GM12878 (cell line): ENCODE measurements around the gene ZNF3. TPM values are rescaled to one million over a fixed set of nuclear protein-coding genes. Genes with fewer than 3 reads are reported as not detected.

Experiments
- ATAC-seq: fragments of 200-7000 bp; cut with Tn5 transposase; 3 replicates; pipeline ENCODE4 v1.9.1; 2020; ENCODE audit warnings: mild to moderate bottlenecking, moderate library complexity
- BruUV-seq: library from RNA; stranded (reverse); fragments of 400-500 nt; replicated peaks from 2 replicates; lab custom pipeline; 2021; lab: Mats Ljungman, UMichigan
- CTCF ChIA-PET: fragments of 300-600 bp; sonication (Branson Sonifier 250); formaldehyde crosslinking; extraction: SDS; loops from one replicate; lab custom pipeline; 2021; ENCODE audit warnings: inconsistent platforms; lab: Yijun Ruan, JAX
- POLR2A ChIA-PET: fragments of 350-600 bp; formaldehyde crosslinking; extraction: SDS; loops from one replicate; lab custom pipeline; 2021; ENCODE audit warnings: inconsistent platforms; lab: Charles Lee
- RAD21 ChIA-PET: fragments of 300-600 bp; sonication (Branson Sonifier 250); formaldehyde crosslinking; loops from one replicate; lab custom pipeline; 2023; ENCODE audit warnings: antibody characterized with exemption; ENCODE audit not compliant: unreplicated experiment; lab: Charles Lee
- SMC1A ChIA-PET: fragments of 300-600 bp; sonication (Branson Sonifier 250); formaldehyde crosslinking; loops from one replicate; lab custom pipeline; 2023; ENCODE audit not compliant: unreplicated experiment, uncharacterized antibody; lab: Charles Lee
- DNase-seq: peaks from one replicate; pipeline ENCODE4 v3.0.0-alpha.2; 2011; ENCODE audit warnings: low read depth, low spot score
- FAIRE-seq: peaks from 3 replicates; lab custom pipeline; 2011; peaks lifted over from hg19 to GRCh38; lab: Jason Lieb, UNC
- H2AFZ ChIP-seq: 2 replicates; pipeline ENCODE4 v1.6.0; 2011; ENCODE audit warnings: low read depth, low read length, control low read depth; ENCODE audit not compliant: control insufficient read depth
- H3K27ac ChIP-seq: 2 replicates; pipeline ENCODE4 v1.5.1; 2011; ENCODE audit warnings: control low read depth; ENCODE audit not compliant: control insufficient read depth, insufficient read depth
- H3K27me3 ChIP-seq, 2 experiments: replicated peaks in 1 of 2; 2 replicates each; pipeline versions ENCODE4 v1.6.0 to v1.6.1; 2011; ENCODE audit warnings: low read length in 1 of 2; ENCODE audit not compliant: control insufficient read depth in 2 of 2, insufficient read depth in 2 of 2
- H3K36me3 ChIP-seq, 2 experiments: 2 replicates each; pipeline ENCODE4 v1.5.1; 2011; ENCODE audit warnings: low read length in 1 of 2; ENCODE audit not compliant: control insufficient read depth in 2 of 2, insufficient read depth in 2 of 2
- H3K4me1 ChIP-seq: 2 replicates; pipeline ENCODE4 v1.6.1; 2011; ENCODE audit warnings: mild to moderate bottlenecking, low read length, moderate library complexity, mixed read lengths; ENCODE audit not compliant: control insufficient read depth, insufficient read depth
- H3K4me2 ChIP-seq: 2 replicates; pipeline ENCODE4 v1.6.0; 2011; ENCODE audit warnings: control low read depth; ENCODE audit not compliant: control insufficient read depth, insufficient read depth
- H3K4me3 ChIP-seq: fragments of 200-600 bp; sonication (generic); 2 replicates; pipeline ENCODE4 v1.5.1; 2016
- H3K79me2 ChIP-seq: 2 replicates; pipeline ENCODE4 v1.6.0; 2011; ENCODE audit warnings: low read length; ENCODE audit not compliant: control insufficient read depth, insufficient read depth
- H3K9ac ChIP-seq: 2 replicates; pipeline ENCODE4 v1.8.0; 2011; ENCODE audit warnings: low read length, control low read depth, mixed read lengths; ENCODE audit not compliant: control insufficient read depth, insufficient read depth
- H3K9me3 ChIP-seq: replicated peaks from 3 replicates; pipeline ENCODE4 v1.5.1; 2011; ENCODE audit warnings: mild to moderate bottlenecking, low read length; ENCODE audit not compliant: control insufficient read depth, insufficient read depth
- H4K20me1 ChIP-seq: 2 replicates; pipeline ENCODE4 v1.6.0; 2011; ENCODE audit not compliant: control insufficient read depth, insufficient read depth
- CBX3 ChIP-seq: fragments of 200-600 bp; sonication (generic); IDR thresholded peaks from 2 replicates; pipeline ENCODE4 v1.6.1; 2016; ENCODE audit warnings: low read depth, borderline replicate concordance
- GATAD2B ChIP-seq: fragments of 450-650 bp; conservative IDR thresholded peaks from 2 replicates; pipeline ENCODE4 v1.6.1; 2017; ENCODE audit warnings: low read depth, mild to moderate bottlenecking, moderate library complexity
- HDGF ChIP-seq: fragments of 450-650 bp; IDR thresholded peaks from 2 replicates; pipeline ENCODE4 v1.6.1; 2016; ENCODE audit warnings: antibody characterized with exemption
- IKZF1 ChIP-seq: fragments of 450-650 bp; conservative IDR thresholded peaks from 2 replicates; pipeline ENCODE4 v1.6.1; 2017; ENCODE audit warnings: antibody characterized with exemption, mild to moderate bottlenecking
- NR2C2 ChIP-seq: IDR thresholded peaks from 2 replicates; pipeline ENCODE4 v1.6.1; 2011; ENCODE audit warnings: borderline replicate concordance, low read depth; ENCODE audit not compliant: control insufficient read depth, insufficient read length
- TBL1XR1 ChIP-seq: IDR thresholded peaks from 2 replicates; pipeline ENCODE4 v1.6.1; 2012; ENCODE audit warnings: low read depth, low read length, improper control_type of control experiment
- WGBS: methylation state at CpG from one replicate; pipeline ENCODE4 v1.1.6; 2016; ENCODE audit warnings: low lambda C conversion rate; ENCODE audit not compliant: insufficient replicate concordance, insufficient coverage; ENCODE audit errors: missing lambda C conversion rate; 5-methylcytosine and 5-hydroxymethylcytosine counted together
- in situ Hi-C: fragments of 300-500 bp; cut with MboI; formaldehyde crosslinking; loops from 9 replicates; pipeline ENCODE4 v1.14.3; 2018; ENCODE audit warnings: mixed read lengths
- intact Hi-C: fragments of 100-400 bp; cut with micrococcal nuclease; formaldehyde crosslinking; loops from one replicate; pipeline ENCODE4 v1.14.2; 2022; ENCODE audit not compliant: unreplicated experiment
- polyA plus RNA-seq, 11 experiments: library from polyadenylated mRNA; depleted of rRNA in 4 of 11; unstranded in 6 of 11; stranded (reverse) in 5 of 11; fragments of >200 nt; fragmentation: Nextera tagmentation in 4 of 11; fragmentation: Illumina TruSeq in 1 of 11; extraction: Ambion mirVana in 4 of 11; extraction: Trizol in 1 of 11; gene quantifications; 1 replicate in 1 of 11; 2 replicates in 10 of 11; pipeline versions ENCODE4 v1.2.1 to v1.2.3, GENCODE V29; 2011 to 2016; ENCODE audit warnings: inconsistent platforms in 2 of 11, missing spikeins in 2 of 11, low read depth in 1 of 11
- total RNA-seq, 4 experiments: library from RNA; depleted of rRNA in 3 of 4; stranded (reverse); fragments of >200 nt in 3 of 4; fragmentation: Illumina TruSeq in 1 of 4; extraction: Trizol in 1 of 4; gene quantifications; 2 replicates each; pipeline versions ENCODE4 v1.2.1 to v1.2.3, GENCODE V29; 2013 to 2021
- TF ChIP-seq, protein P1 (sequence below): fragments of 450-650 bp; conservative IDR thresholded peaks from 2 replicates; pipeline ENCODE4 v1.6.1; 2017; ENCODE audit warnings: mild to moderate bottlenecking, moderate library complexity

Gene ZNF3
- total and polyA plus RNA-seq, 10 of the 15 experiments (the other 5 are each of a cell fraction or from before 2014, with no cell fraction given): 17.2 to 37.4 (median 29.4) TPM

DNA sequence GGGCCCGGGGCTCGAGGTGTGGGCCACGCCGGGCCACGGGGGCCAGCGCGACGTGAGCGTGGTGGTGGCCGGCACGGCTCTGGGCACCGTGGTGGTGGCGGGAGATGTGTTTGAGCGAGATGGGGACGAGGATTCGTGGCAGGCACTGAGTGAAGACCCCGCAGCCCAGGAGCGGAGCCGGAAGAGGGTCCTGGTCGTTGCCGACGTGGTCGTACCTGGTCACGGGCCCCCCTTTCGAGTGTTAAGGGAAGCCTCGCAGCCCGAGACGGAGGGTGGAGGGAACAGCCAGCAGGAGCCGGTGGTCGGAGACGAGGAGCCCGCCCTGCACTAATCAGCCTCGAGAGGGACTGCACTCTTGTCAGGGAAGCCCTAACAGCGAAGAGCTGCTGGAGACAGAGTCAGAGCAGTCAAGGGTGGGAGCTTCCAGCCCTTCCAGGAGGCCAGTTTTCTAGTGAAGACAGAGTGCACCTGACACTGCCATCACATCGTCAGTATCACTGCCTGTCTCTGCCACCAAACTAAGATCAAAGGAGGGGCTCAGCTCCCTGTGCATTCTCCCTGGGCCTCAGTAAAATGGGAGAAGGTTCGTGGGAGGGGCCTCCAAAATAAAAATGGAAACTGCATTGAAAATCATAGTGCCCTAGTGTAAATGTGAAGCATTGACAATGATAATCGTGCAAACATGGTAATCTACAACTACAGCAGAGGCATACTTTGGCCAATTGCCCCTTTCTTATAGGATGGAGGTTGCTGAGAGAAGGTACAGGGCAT is 46.5 kb upstream of the ZNF3 start:
- H3K9me3 ChIP-seq: no peaks in the 10 kb centered on the region
- DNase-seq (no peak), FAIRE-seq (no peak), ATAC-seq (peak; percentile 46)
- peak overlapping the region; percentile 87 for H3K9ac ChIP-seq
- ChIA-PET POLR2A (interaction anchor here (0.5 to 2.2 kb wide), 6 partner anchors 27 to 301 kb away, joined by 3 to 8 read pairs (median 4); partner anchors contain the start of genes AP4M1, MCM7, MEPCE and TRIM4), RAD21 (interaction anchor here (1.4 to 5.1 kb wide), 8 partner anchors 10 to 213 kb away, joined by 4 to 31 read pairs (median 7); partner anchors contain the start of gene ZKSCAN1), SMC1A (interaction anchor here (0.9 to 3.1 kb wide), 11 partner anchors 10 to 214 kb away, joined by 3 to 17 read pairs (median 4); partner anchors contain the start of genes AP4M1 and MCM7), CTCF (interaction anchor here (0.5 to 7.9 kb wide), 12 partner anchors 10 to 217 kb away, joined by 3 to 107 read pairs (median 4); partner anchors contain the start of genes AZGP1 and PVRIG)
- peak overlapping the region; percentile 81 for H3K4me2 ChIP-seq
- peak overlapping the region; percentile 98 for H2AFZ ChIP-seq
- H3K4me3 ChIP-seq: peak overlapping the region; percentile 75
- TF ChIP-seq TBL1XR1 (no peak), IKZF1 (peak; percentile 11; the same call in 1 of the 2 replicates), GATAD2B (0 out of 2 replicates have a peak, but pooled peaks have one; percentile 60), CBX3 (no peak), NR2C2 (no peak), HDGF (0 out of 2 replicates have a peak, but pooled peaks have one; percentile 46)
- TF ChIP-seq, protein P1, sequence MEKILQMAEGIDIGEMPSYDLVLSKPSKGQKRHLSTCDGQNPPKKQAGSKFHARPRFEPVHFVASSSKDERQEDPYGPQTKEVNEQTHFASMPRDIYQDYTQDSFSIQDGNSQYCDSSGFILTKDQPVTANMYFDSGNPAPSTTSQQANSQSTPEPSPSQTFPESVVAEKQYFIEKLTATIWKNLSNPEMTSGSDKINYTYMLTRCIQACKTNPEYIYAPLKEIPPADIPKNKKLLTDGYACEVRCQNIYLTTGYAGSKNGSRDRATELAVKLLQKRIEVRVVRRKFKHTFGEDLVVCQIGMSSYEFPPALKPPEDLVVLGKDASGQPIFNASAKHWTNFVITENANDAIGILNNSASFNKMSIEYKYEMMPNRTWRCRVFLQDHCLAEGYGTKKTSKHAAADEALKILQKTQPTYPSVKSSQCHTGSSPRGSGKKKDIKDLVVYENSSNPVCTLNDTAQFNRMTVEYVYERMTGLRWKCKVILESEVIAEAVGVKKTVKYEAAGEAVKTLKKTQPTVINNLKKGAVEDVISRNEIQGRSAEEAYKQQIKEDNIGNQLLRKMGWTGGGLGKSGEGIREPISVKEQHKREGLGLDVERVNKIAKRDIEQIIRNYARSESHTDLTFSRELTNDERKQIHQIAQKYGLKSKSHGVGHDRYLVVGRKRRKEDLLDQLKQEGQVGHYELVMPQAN: 0 out of 2 replicates have a peak, but pooled peaks have one; percentile 18
- TSS peak; percentile 65 for BruUV-seq
- intact Hi-C loops (loop anchor here (1.0 to 5.0 kb wide), 4 partner anchors 27 to 151 kb away; partner anchors contain the start of genes AP4M1, AZGP1 and MCM7), in situ Hi-C loops (no loop called here)
- H3K27ac ChIP-seq: peak overlapping the region; percentile 99
- WGBS: 2% methylated on average over 37 of the region's 37 CpGs
- peaks cover 13% of the 10 kb centered on the region for H3K79me2 ChIP-seq
- no peaks in the 10 kb centered on the region for H3K36me3 ChIP-seq
- H3K27me3 ChIP-seq: no peaks in the 10 kb centered on the region
- no peaks in the 10 kb centered on the region for H4K20me1 ChIP-seq
- peaks cover 17% of the 10 kb centered on the region for H3K4me1 ChIP-seq
